Activated B cell treated with CpG ODN at 0.5 μM for 24 hours (primary cell): ENCODE measurements around the gene PAPPA. TPM values are rescaled to one million over a fixed set of nuclear protein-coding genes. Genes with fewer than 3 reads are reported as not detected.

ENCODE experiments used
- ATAC-seq: fragments of 200-7000 bp; cut with Tn5 transposase; one replicate; pipeline ENCODE4 v1.10.0; 2021; ENCODE audit warnings: low read depth, mild to moderate bottlenecking, moderate library complexity
- CTCF ChIA-PET: fragments of 350-600 bp; sonication (Branson Sonifier 250); formaldehyde crosslinking; loops from one replicate; lab custom pipeline; 2021; ENCODE audit warnings: antibody characterized with exemption; lab: Charles Lee
- POLR2A ChIA-PET: fragments of 350-600 bp; sonication (Branson Sonifier 250); formaldehyde crosslinking; loops from one replicate; lab custom pipeline; 2021; ENCODE audit warnings: antibody characterized with exemption; lab: Charles Lee
- DNase-seq: peaks from one replicate; pipeline ENCODE4 v3.0.0; 2022
- H3K27ac Mint-ChIP-seq: one replicate; pipeline ENCODE4 v1.8.0; 2020; ENCODE audit warnings: mixed read lengths
- H3K27me3 Mint-ChIP-seq: one replicate; pipeline ENCODE4 v1.8.0; 2021; ENCODE audit warnings: mixed read lengths
- H3K36me3 Mint-ChIP-seq: one replicate; pipeline ENCODE4 v1.8.0; 2021; ENCODE audit warnings: low read depth, mixed read lengths
- H3K4me1 Mint-ChIP-seq: one replicate; pipeline ENCODE4 v1.8.0; 2021; ENCODE audit warnings: mixed read lengths
- H3K4me3 Mint-ChIP-seq: one replicate; pipeline ENCODE4 v1.8.0; 2020; ENCODE audit warnings: mild to moderate bottlenecking, mixed read lengths
- H3K9me3 Mint-ChIP-seq: one replicate; pipeline ENCODE4 v1.8.0; 2020; ENCODE audit warnings: mixed read lengths
- intact Hi-C: fragments of 100-400 bp; cut with micrococcal nuclease; formaldehyde crosslinking; loops from one replicate; pipeline ENCODE4 v1.15.1; 2024
- total RNA-seq: library from RNA; stranded (reverse); gene quantifications from 2 replicates; pipeline ENCODE4 v1.2.3, GENCODE V29; 2022
- TF ChIP-seq, protein P1 (sequence below): fragments of 200-600 bp; IDR thresholded peaks from one replicate; pipeline ENCODE4 v1.8.0; 2022; ENCODE audit warnings: antibody characterized with exemption, mild to moderate bottlenecking

Gene PAPPA
- total RNA-seq, 1 donor from 2014 or later = not detected

DNA sequence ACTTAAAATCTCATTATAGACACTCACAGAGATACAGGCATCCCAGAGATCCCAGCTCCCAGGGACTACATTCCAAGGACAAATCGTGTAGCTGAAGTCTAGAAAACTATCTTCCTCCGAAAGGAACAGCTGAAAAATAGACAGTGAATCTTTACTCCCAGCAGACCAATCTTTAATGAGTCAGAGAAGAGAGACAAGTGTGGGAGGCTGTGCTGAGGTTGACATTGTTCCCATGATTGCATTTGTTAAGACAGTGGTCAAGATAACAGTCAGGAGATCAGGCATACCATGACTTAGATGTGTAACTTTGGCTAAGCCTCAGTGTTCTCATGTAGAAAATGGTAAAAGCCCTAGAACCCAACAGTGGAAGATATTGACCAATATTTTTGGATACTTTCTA lies 120.7 kb downstream of the PAPPA start:
- no peak for ATAC-seq
- H3K9me3 Mint-ChIP-seq = no peaks in the 10 kb centered on the region
- ChIA-PET CTCF (no interaction called here), POLR2A (no interaction called here)
- no peak for DNase-seq
- TF ChIP-seq, protein P1, sequence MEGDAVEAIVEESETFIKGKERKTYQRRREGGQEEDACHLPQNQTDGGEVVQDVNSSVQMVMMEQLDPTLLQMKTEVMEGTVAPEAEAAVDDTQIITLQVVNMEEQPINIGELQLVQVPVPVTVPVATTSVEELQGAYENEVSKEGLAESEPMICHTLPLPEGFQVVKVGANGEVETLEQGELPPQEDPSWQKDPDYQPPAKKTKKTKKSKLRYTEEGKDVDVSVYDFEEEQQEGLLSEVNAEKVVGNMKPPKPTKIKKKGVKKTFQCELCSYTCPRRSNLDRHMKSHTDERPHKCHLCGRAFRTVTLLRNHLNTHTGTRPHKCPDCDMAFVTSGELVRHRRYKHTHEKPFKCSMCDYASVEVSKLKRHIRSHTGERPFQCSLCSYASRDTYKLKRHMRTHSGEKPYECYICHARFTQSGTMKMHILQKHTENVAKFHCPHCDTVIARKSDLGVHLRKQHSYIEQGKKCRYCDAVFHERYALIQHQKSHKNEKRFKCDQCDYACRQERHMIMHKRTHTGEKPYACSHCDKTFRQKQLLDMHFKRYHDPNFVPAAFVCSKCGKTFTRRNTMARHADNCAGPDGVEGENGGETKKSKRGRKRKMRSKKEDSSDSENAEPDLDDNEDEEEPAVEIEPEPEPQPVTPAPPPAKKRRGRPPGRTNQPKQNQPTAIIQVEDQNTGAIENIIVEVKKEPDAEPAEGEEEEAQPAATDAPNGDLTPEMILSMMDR = no peak
- H3K4me3 Mint-ChIP-seq = no peak overlapping the region
- no peaks in the 10 kb centered on the region for H3K36me3 Mint-ChIP-seq
- intact Hi-C loops = no loop called here
- no peaks in the 10 kb centered on the region for H3K27me3 Mint-ChIP-seq
- H3K4me1 Mint-ChIP-seq = no peaks in the 10 kb centered on the region
- no peak overlapping the region for H3K27ac Mint-ChIP-seq

DNA sequence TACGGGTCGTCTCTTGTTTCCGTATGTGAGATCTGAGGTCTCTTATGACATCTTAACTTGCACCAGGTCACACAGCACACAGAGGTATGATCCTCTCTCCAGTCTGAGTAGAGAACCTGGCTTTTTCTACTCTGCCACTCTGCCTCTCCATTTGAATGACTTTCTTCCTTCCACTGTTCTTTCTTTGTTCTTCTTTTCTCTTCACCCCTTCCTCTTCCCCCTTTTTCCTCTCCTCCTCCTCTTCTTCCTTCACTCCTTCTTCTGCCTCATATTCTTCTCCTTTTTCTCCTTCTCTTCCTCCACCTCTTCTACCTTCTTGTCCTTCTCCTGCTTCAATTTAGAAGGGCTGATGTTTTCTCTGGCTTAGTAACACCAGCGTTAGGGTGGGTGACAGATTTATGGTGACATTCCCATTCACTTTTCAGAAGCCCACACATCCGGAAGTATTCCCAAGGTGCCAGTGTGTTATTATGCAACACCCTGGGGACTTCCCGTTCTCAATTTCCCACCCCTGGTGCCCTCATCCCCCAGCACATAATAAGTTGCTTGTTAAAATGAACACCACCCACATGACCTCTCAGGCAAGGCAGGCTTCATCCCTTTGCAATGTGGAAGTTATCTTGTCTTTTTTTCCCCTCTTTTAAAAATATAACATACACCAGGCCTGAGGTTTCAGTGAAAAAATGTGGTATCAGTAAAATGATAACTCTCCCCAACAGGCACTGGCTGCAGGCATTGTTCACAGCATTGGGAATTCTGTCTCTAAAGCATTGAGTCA lies 122.0 kb downstream of the PAPPA start:
- ChIA-PET POLR2A (no interaction called here), CTCF (no interaction called here)

DNA sequence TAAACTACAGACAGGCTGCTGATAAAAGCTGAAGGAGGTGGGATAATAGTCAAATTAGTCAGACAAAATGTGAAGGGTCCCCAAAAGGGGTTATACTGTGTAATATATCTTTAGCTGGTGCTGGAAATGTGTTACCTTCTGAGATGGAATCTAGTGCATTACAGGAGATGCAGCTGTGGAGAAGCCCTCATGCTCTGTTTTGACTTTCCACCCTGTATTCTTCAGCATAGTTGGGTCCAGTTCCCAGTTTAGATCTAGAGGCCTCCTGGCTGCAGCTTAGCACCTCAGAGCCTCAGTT lies 122.6 kb downstream of the PAPPA start:
- TF ChIP-seq, protein P1 = no peak
- no peak for DNase-seq
- ChIA-PET POLR2A (no interaction called here), CTCF (no interaction called here)
- no peaks in the 10 kb centered on the region for H3K4me1 Mint-ChIP-seq
- H3K27me3 Mint-ChIP-seq = no peaks in the 10 kb centered on the region
- H3K9me3 Mint-ChIP-seq = no peaks in the 10 kb centered on the region
- no peak for ATAC-seq
- no peaks in the 10 kb centered on the region for H3K36me3 Mint-ChIP-seq
- no peak overlapping the region for H3K27ac Mint-ChIP-seq
- H3K4me3 Mint-ChIP-seq = no peak overlapping the region
- intact Hi-C loops = no loop called here

More for the DNA sequence above, 122.0 kb downstream of the PAPPA start:
- no peak for DNase-seq
- intact Hi-C loops = no loop called here
- no peaks in the 10 kb centered on the region for H3K27me3 Mint-ChIP-seq
- no peak for ATAC-seq
- H3K4me1 Mint-ChIP-seq = no peaks in the 10 kb centered on the region
- no peaks in the 10 kb centered on the region for H3K36me3 Mint-ChIP-seq
- no peaks in the 10 kb centered on the region for H3K9me3 Mint-ChIP-seq
- no peak overlapping the region for H3K27ac Mint-ChIP-seq
- TF ChIP-seq, protein P1 = no peak
- no peak overlapping the region for H3K4me3 Mint-ChIP-seq

DNA sequence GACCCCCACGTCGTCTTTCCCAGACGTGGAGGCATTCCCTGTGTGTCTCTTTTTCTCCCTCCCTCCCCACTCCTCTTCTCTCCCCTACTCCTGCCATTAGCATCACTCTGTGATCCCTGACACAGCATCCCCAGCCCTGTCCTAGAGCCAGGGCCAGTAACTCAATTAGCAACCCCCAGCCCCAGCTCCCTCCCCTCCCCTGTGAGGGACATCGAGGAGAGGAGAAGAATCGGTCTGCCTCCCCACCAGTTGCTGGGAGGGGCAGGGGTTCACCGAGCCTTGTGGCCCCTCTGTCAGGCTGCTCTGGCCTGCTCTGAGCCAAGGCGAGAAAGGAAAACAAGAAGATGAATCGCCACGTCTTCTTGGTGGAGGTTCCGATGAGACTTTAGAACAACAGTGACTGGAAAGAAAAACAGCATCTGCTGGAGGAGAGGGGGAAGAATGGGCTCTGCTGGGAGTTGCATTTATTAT lies 123.1 kb downstream of the PAPPA start:
- DNase-seq (no peak), ATAC-seq (no peak)
- no peaks in the 10 kb centered on the region for H3K9me3 Mint-ChIP-seq
- TF ChIP-seq, protein P1 = no peak
- no peak overlapping the region for H3K4me3 Mint-ChIP-seq
- no peaks in the 10 kb centered on the region for H3K36me3 Mint-ChIP-seq
- ChIA-PET CTCF (no interaction called here), POLR2A (no interaction called here)
- H3K27me3 Mint-ChIP-seq = no peaks in the 10 kb centered on the region
- H3K27ac Mint-ChIP-seq = no peak overlapping the region
- no peaks in the 10 kb centered on the region for H3K4me1 Mint-ChIP-seq
- intact Hi-C loops = no loop called here

DNA sequence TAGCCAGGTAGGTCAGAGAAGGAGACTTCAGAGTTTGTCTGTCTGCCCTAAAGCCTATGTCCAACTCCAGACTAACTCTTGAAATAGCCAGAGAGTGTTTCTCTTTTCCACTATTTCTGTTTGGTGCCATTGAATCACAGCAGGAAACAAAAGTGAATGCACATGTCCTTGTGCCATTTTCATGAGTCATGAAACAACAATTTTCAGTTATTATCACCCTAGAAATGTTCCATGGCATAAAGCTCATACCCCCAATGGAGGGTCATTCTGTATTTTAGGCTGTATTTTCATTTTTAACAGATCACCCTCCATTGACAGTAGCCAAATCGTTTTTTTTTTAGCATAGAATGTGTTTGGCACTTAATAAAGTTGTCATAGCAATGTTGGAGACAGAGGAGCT lies 124.7 kb downstream of the PAPPA start:
- no peak overlapping the region for H3K27ac Mint-ChIP-seq
- ChIA-PET POLR2A (no interaction called here), CTCF (no interaction called here)
- no peaks in the 10 kb centered on the region for H3K27me3 Mint-ChIP-seq
- no peaks in the 10 kb centered on the region for H3K4me1 Mint-ChIP-seq
- ATAC-seq = no peak
- H3K36me3 Mint-ChIP-seq = no peaks in the 10 kb centered on the region
- H3K4me3 Mint-ChIP-seq = no peak overlapping the region
- TF ChIP-seq, protein P1 = no peak
- intact Hi-C loops = no loop called here
- no peaks in the 10 kb centered on the region for H3K9me3 Mint-ChIP-seq
- no peak for DNase-seq
